Activated CD8-positive, alpha-beta memory T cell treated with anti-CD3 and anti-CD28 coated beads for 48 hours (primary cell): ENCODE data around the gene SMU1.

ENCODE experiments used
- DNase-seq, 3 experiments: peaks; one replicate each; pipeline ENCODE4 v3.0.0-alpha.2; 2020; ENCODE audit warnings: low read depth in 2 of 3, low spot score in 2 of 3

SMU1 gene

GRCh38 chr9:33076046-33077004 is at the start of gene SMU1:
TSS of gene SMU1 (minus strand) at chr9:33076674. CDS start at chr9:33076608, 66 bp downstream.
- peak; percentile 73 to 87 (median 86) for DNase-seq

DNA sequence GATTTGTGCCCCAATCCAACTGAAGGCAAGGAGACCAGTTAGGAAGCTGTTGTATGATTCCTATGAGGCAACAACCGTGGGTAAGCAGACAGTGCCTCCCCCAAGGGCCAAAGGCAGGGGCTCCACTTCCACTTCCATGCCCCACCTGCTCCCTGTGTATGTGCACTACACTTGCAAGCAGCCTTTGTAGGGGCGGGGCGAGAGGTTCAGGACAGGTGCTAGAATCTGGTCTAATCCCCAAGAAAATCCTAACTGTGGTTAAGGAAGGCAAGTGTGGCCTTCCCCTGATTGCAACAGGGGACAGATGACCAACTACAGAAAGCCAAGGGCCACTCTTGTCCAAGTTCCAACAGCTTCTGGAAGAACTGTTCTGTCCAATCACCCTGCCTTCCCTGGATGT is 49.0 kb upstream of the SMU1 start:
- DNase-seq: no peak

DNA sequence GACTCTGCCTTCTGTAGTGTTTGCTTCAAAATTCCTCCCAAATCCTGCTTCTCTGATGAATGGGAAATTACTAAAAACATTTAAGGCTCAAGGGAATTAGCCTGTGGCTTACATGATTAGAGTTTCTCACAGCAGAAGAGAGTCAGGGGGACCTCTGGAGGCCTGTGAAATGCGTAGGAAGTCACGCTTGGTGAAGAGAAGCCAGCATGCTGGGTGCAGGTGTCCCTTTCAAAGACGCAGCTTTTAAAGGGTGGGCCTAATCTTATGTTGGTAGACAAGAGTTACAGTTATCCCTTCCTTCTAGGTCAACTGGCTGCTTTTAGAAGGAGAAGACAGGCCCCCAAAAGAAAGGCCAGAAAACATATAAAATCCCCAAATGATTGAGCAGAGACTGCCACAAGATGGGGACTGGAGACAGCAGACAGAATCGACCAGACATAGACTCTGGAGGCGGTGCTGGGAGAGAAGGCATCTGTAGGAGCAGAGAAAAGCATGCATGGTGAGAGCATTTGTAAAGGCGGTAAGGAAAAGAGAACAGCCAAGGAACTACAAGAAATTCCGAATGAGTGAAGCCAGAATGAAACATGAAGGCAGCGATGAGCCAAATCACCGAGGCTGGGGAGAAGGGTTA is 48.4 kb upstream of the SMU1 start:
- no peak for DNase-seq

DNA sequence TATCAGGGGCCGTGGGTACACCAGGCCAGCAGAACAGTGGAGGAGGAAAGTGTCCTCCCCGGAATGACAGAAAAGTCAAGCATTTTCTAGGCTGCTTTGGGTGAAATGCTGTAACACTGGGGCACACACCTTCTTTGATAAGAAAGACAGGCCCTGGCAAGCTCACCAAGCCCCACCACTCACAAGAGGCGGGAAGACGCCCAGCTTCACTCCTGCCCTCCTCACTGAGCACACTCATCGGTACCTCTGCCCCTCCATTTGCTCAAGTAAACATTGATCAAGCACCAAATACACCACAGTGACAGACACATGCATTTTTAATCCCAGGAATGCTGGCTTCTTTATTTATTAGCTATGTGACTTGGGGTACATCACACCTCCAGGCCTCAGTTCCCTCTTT is 47.6 kb upstream of the SMU1 start:
- no peak for DNase-seq

GRCh38 chr9:33123407-33124031 is 47.0 kb upstream of the SMU1 start:
- no peak for DNase-seq

DNA sequence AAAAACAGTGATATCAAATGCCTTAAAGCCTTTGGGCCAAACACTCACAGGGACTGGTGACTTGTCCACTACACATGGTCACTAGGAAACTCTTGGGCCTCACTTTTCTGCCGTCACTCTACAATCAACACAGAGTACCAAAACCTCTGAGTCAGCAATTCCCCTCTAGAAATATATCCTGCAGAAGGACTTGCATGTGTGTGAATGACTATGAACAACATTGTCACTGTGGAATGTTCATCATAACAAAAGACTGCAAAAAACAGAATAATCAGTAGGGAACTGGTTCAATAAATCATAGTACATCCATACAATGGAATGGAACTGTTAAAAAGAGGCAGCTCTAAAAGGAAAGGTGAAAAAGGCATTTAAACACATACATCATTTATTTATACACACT is 44.1 kb upstream of the SMU1 start:
- DNase-seq: no peak

DNA sequence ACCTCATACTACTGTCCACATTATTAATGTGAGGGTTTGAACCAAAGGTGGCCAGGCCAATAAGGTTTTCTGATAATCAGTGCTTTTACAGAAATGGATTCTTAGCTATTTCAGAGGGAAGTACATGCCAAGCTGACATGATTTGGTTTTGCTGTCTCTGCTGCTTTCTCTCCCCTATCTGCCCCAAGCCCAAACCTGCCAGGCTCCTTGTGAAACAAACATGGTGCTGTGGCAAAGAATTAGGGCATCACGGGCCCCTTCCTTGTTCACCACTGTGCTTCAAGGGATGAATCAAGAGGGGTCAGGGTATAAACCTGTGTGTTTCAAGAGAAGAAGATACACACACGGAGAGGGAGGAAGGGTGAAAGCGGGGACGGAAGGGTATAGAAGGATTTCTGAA is 41.3 kb upstream of the SMU1 start:
- DNase-seq: no peak

DNA sequence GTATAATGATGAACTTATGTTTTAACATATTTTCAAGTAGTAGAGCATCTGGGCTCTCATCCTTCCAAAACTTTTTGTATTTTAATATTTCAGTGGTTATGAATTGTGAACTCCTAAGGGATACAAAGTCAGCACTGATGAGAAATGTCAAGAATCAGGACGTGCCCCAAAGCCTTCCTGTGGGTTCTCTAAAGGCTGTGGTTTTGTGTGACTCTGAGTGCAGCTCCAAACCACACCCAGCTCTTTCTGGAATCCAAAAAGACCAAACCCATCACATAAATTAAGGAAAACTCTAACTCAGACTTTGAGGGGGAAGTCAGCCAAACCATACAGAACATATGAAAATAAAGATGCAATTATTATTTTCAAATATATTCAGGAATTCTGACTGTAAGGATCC is 40.8 kb upstream of the SMU1 start:
- DNase-seq: no peak

- DNase-seq: no peak
Measured at GRCh38 chr9:33116860-33117259, 40.4 kb upstream of the SMU1 start.

- DNase-seq: no peak
Measured at GRCh38 chr9:33114746-33115145, 38.3 kb upstream of the SMU1 start.

DNA sequence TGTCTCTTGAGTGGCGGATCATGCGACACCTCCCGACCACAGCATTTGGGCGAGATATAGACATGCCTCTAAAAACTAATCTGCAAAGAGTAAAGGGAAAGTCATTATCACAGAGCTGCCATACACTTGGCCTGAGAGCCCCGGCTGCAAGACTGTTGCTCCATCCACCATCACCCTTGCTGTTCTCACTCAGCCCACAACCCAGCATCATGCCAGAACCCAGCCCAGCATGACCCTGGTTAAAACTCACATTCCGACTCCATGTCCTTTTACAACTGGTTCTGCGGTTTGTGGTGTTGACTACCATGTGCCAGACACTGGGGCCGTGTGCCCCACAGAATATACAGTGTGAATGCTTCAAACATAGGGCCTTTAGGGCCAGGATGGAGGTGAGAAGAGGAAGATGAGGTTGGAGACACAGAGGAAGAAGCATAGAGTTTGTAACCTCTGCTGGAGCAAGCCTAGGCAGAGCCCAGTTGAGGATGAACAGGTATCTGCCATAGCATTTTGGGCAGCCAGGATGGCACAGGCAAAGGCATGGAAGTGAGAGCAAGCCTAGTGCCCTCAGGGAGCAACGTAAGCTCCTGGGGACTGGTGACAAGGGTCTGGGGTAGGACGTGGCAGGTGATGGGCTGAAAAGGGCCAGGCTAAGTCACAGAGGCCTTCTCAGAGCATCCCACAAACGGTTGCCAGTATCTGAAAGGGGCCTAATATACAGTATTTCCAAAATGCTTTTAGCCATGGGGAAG is 37.5 kb upstream of the SMU1 start:
- no peak for DNase-seq

DNA sequence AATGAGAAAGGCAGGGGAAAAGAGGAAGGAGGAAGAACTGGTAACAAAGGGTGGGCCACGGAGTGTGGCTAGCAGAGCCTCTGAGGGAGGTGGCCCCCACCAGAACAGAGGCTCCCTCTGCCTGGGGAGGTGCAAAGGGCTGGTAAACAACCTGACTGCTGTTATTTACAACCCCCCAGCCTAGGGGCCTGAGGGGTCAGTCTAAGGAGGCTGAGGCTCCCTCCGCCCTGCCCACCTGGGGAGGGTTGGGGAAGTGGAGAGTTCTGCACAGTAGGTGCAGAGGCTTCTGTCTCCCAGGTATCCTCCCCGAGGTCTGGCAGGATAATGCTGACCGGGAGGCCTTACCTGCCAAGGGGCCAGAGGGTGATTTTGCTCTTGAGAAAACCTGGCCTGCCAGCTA is 35.6 kb upstream of the SMU1 start:
- no peak for DNase-seq

DNA sequence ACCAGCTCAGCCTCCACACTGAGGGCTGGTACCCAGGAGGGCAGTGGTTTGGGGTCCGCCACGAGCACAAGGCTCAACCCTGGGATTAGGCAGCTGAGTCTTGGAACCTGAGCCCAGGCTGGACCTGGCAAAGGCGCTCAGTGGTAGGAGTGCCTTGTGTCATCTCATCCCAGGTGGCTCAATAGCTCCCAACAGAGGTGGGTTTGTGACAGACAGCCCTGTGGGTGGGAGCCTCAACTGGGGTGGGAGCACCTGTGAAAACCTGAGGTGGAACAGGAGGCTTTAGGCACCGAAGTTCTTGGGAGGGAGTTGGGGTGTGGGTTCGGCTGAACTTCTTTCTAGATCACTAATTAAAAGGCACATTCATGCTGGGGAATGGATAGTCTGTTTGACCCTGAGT is 35.2 kb upstream of the SMU1 start:
- no peak for DNase-seq

DNA sequence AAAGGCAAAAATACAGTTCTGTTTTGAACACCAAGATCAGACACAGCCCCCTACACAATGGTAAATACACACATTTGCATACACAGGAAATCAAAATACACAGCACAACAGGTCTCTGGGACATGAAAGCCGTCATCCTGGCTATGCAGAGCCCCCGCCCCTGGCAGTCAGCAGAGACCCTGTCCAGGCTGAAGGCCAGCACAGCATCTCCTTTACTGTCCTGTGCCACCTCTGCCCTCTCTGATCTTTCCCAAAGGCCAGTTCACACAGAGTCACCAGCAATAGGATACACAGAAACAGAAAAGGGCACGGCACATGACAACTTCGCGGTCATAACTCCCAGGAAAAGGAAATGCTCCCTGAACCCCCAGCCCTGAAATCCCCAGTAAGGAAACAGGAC is 34.2 kb upstream of the SMU1 start:
- no peak for DNase-seq

DNA sequence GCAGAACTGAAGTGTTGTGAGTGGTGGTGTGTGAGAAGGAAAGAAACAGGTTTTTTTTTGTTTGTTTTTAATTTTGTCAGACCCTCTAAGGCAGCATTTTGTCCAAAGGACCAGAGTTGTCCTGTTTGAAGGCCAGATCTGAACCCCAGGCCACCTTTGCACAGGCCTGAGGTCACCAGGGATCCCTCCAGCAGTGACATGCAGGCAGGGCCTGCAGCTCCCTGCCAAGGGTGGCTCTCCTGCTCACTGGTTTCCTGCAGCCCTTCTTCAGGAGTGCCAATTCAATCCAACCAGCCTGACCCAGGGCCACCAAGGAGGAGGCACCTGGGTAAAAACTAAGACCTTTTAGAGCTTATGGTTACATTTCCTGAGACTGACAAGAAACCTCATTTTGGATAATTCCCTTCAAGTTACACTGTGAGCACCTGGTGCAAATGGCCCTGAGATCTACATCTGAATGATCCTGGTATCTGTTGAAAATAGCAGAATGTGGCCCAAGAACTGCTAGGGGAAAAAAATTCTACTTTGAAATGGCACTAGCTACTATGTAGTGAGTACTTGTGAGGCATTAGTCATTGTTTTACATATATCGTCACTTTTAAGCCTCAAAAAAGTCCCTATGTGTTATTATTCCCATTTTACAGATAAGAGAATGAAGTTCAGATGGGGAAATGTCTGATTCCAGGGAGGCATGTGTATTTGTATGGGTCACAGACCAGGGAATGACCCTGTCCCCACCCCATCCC is 33.5 kb upstream of the SMU1 start:
- no peak for DNase-seq

- DNase-seq: no peak
Measured at GRCh38 chr9:33109097-33109496, 32.6 kb upstream of the SMU1 start.

DNA sequence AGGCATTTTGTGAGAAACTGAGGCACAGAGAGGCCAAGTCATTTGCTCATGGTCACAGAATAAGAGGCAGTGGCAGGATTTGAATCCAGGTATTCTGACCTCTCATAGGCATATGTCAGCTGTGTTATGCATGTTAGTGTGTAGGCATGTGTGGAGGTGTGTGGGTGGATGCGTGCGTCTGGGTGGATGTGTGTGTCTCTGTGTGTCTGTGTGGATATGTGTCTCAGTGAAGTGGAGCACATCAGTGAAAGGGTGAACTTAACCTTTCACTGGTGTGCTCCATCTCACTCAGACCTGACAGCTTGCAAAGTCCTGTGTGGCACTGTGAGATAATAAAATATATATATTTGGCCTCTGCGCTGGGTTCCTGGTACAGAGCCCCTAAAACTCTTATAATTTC is 32.0 kb upstream of the SMU1 start:
- DNase-seq: no peak

- DNase-seq: no peak
Measured at GRCh38 chr9:33107762-33108161, 31.3 kb upstream of the SMU1 start.

GRCh38 chr9:33106827-33107621 is 30.6 kb upstream of the SMU1 start:
- DNase-seq: no peak

DNA sequence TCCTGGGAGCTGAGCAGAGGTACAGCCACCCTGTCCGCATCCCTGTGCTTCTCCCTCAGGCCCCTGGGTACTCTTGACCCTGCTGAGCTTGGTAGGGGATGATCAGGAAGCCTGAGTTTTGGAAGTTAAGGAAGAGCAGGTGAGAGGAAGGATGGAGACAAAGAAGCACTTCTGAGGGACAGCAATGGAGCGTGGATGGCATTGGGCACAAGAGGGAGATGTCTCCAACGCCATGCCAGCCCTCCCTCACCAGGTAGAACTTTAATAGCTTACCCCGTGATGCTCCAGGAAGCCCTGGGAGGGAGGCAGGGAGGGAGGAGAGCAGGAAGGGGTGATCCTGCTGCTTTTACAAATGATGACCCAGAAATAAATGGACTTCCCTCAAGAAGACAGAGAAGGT is 29.9 kb upstream of the SMU1 start:
- no peak for DNase-seq
